GM19328 (cell line): Measurements from ENCODE around the gene ATOSA.

Experiments used
- ATAC-seq: cut with Tn5 transposase; IDR thresholded peaks from one replicate; pipeline ENCODE4 v1.9.1; 2021; ENCODE audit warnings: mild to moderate bottlenecking, moderate library complexity; ENCODE audit not compliant: unreplicated experiment

Gene ATOSA

DNA sequence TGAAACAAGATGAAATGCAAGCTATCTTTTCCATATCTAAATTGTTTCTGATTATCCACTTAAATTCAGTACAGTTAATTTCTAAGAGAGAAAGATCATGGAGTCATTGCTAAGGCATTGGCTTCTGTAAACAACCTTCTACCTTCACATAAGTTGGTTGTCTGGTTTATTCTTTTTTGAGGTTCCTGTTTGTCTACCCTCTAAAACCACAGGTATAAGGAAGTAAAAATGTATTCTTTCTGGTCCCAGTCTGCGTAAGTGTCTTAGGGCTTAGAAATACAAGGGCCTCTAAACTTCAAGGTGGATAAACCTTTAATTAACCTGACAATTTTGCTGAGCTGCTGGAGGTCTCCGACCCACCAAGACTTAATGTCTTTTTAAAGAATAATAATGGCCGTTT, 3.6 kb upstream of the ATOSA start:
- peak; percentile 24 for ATAC-seq

DNA sequence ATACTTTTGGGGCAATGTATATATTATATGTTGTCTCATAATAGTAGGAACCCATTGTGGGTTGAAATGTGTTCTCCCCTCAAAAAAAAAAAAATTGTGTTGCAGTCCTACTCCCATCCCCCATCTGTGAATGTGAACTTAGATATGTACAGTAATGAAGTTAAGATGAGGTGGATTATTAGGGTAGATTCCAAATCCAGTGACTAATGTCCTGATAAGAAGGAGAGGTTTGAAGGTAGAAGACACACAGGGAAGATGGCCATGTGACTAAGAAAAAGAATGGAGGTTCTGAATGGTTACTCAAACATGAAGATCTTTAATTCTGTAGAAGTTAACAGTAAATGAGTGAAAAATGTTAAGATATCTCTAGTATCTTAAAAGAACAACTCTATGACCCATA, 3.0 kb upstream of the ATOSA start:
- no peak for ATAC-seq

DNA sequence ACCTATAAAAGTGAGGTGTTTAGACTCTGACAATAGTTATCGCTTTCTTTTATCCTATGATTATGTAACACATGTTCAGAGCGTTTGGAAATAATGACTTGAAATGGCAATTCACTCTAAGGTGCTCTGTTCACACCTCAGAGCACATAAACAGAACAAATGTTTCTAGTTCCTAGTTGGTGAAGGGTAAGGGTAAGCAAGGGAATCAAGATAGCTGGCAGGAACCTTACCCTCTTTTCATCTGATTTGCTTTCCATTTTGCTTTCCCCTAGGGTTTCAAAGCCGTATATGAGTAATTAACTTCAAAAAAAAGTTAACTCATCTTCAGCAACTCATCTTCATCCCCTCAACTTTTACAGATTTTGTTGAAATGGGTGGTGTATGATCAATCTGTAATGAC, 2.3 kb upstream of the ATOSA start:
- no peak for ATAC-seq

DNA sequence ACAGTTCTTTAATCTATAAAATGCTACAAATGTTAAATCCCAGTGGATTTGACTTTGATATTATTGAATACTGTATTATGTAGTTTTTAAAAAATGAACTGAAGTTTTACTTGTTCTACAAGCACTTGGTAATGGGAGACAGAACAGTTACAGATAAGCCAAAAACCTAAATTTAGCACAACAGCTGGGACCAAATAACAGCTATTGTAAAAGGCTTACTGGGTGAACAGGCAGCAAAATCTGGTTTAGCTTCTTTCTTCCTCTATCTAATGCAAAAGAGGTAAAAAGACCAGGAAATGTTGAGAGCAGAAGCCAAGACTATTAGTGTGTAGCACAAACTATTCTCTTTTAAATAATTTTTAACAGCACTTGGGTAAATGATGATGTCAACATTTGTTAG, 1.6 kb upstream of the ATOSA start:
- ATAC-seq, result no peak

DNA sequence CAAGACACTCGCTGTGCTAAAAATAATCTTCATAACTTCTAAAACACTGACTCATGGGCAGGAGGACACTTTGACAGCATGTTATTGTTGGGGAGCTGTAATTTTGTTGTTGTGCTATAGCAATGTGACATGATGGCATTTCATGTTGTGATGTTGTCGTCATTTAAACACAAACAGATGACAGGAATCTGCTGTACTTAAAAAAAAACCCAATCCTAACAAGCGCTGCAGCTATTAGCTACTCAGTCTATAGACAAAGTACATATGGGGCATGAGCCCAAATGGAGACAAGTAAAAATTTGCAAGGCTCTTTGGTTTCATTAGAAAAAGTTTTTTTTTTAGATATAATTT, 828 bp upstream of the ATOSA start:
- no peak for ATAC-seq

DNA sequence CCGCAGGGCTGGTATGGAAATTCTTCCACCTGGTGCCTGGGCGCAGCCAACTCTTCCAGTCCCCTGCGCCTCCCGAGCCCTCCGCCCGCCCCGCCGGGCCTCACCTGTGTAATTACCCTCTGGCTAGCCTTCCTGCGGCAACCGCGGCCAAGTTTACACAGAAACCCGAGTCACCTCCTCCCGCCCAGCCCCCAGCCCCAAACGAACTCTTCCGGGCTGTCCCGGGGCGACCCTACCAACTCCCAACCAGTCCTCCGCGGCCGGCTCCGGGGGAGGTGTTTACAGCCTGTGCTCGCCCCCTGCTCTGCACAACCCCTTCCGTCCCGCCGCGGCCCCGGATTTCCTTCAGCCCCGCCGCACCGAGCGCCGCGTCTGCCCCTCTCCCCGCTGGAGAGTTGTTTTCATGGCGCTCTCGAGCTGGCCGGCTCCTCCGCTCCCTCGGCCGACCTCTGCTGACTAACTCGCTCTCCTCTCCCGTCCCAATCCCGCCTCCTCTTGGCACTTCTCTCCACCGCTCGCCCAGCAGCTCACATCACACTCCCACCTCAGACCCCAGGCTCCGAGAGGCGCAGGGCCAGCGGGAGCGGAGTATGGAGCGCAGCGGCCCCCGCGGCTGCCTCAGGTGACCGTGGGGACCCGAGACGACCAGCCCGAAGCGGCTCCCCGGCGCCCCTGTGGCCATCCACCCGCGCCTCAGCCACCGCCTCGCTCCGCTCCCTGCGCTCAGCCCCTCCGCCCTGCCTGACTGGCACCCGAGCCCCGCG, 538 bp downstream of the ATOSA start:
- ATAC-seq, result peak; percentile 20

DNA sequence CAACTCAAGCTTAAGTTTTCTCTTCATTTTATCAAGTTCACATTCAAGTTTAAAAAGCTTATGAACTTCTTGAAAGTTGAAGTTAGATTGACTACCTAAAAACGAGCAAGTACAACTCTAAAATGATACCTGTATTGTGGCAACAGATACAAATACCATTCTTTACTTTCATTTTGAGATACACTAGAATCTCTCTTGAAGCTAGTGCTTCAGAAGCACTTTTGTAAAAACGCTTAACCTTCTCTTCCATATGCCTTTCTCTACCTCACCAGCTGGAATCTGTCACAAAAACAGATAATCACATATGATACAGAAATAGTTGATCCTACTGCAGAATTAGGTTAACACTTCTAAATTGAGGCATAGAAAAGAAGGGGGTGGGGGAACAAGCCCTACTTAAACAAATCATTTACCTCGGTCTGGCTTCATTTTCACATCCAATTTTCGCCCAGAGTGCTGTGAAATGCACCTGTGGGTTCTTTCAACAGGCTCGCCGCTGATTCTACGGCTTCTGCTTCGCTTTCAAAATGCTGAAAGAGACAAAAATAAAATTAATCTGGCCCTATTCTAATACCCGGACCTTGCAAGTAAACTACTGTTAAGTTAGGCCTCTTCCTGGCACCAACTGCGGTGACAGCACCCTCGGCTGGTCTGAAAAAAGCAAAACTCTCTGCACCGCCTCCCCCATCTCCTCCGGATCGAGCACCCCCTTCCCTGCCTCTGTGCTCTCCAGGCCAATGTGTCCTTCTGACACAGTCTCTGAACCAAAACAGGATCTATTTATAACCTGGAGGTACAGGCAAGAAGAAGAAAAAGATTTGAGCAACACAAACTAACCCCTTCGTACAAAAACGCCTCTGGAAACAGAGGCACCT, 1.4 kb downstream of the ATOSA start:
- no peak for ATAC-seq

DNA sequence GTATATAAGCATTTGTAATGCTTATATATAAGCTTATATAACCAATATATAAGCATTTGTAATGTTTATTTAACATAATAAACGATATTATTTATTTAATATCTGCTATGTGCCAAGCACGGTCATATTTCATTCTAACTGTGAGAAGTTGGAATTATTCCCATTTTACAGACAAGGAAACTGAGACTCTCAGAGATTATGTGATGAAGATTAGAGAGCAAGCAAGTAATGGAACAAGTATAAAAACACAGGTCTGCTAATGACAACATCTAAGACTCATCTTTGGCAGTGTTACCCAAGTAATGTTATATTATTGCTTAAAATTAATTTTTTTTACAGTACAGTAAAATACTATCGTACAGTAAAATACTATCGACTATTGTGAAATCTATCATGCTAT, 4.4 kb downstream of the ATOSA start:
- no peak for ATAC-seq

DNA sequence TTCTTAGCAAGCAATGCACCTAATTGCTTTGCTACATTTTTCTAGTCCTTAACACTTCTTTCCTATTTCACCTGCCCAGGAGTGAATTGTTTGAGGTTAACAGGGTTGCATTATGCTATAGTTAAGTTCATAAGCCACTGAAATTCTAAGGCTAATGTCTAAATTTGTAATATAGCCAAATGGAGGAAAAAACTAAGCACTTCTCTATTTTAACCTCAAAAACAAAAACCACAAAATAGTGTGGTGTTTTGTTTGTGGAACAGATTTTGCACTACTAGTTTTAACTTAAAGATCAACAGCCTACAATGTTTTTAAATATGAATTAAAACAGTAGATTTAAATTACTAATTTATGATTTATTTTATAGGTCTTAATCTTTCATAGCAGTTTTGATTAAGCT, 5.5 kb downstream of the ATOSA start:
- ATAC-seq, result no peak

DNA sequence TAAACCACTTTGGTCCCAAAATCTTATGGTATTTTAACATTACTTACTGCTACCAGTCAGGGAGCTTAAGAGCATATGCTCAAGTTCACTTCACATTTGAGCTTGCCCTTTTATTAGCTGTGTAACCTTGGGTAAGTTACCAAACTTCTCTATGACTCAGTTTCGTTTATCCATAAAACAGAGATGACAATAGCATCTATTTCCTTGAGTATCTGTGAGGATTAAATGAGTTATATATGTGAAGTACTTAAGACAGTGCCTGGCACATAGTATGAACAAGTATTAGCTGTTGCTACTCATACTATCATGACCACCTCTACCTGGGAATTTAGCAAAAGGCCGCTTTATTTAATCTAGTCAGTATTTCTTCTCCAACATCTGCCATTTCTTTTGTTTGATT, 5.9 kb downstream of the ATOSA start:
- no peak for ATAC-seq

DNA sequence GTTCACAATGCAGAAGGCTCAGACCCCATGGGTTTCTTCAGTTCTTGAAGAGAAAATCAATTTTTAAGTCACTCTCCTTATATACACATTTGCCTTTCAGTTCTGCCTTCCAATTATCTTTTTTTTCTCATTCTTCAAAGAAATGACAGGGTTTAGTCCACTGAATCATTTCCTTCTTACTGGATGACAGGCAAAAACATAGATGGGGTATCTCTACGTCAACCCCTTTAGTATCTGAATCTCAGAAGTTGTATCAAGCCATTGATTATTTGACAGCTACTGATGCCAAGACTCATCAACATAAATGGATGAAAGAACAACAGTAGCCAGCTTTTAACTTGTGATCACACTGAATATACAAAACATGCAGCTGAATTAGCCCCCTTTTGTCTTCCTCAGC, 6.5 kb downstream of the ATOSA start:
- no peak for ATAC-seq

DNA sequence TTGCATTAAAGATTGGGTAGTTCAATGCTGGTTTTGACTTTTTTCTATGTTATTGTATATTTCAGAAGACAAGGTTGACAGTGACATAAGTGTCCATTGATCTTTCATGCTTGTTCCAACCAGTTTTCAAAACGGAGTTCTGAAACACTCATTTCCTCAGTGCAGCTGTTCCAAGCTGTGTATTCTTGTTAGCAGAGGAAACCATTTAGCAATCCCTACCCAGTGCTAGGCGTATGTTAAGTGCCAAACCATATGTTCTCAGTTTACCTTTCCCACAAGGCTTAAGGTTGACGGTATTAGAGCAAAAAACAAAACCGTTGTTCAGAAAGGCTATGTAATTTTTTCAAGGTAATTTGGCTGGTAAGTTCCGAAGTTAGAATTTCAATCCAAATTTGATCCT, 9.1 kb downstream of the ATOSA start:
- no peak for ATAC-seq

DNA sequence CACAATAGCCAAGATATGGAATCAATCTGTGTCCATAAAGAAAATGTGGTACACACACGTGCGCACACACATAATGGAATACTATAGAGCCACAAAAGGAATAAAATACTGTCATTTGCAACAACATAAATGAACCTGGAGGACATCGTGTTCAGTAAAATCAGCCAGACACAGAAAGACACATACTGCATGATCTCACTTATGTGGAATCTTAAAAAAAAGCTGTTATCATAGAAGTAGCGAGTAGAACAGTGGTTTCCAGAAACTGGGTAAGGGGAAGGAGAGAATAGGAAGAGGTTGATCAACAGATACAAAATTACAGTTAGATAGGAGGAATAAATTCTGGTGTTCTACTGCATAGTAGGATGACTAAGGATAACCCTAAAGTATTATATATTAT, 11.1 kb downstream of the ATOSA start:
- ATAC-seq, result no peak

DNA sequence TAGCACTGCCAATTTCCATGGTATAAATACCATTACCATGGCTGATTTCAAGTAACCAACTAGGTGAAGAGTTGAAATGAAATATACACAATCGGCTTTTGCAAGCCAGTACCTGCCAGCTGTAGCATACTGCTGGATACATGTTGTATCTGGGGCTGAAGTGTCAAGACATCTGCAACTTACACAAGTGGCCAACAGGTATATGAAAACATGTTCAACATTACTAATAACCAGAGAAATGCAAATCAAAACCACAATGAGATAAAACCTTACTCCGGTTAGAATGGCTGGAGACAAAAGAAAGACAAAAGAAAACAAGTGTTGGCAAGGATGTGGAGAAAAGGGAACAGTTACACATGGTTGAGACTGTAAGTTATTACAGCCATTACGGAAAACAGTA, 11.6 kb downstream of the ATOSA start:
- ATAC-seq, result peak; percentile 91

DNA sequence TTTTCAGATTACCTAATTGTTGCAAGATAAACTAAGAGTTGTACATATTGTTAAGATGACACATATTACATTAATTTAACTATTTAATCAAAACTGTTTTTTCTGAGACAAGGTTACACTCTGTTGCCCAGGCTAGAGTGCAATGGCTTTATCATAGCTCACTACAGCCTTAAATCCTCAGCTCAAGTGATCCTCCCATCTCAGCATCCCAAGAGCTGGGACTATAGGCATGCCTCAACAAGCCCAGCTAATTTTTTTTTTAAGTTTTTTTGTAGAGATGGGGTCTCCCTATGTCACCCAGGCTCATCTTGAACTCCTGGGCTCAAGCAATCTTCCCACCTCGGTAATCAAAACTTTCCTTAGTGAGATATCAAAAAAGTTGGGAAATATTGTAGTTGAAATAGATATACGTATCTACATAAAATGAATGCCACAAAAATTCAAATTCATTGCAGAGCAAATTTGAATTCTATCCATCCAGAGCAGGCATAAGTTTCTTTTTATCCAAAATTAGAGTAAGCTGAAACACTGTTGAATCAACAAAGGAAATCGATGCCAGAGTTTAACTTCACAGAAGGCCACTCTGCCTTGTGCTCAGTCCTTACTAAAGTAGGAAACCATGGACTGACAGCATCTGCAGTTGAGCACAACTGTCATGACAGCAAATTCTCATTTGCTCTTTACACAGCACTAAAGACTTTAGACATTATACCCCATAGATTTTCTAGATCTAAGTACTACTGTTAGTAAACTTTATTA, 15.5 kb downstream of the ATOSA start:
- no peak for ATAC-seq

DNA sequence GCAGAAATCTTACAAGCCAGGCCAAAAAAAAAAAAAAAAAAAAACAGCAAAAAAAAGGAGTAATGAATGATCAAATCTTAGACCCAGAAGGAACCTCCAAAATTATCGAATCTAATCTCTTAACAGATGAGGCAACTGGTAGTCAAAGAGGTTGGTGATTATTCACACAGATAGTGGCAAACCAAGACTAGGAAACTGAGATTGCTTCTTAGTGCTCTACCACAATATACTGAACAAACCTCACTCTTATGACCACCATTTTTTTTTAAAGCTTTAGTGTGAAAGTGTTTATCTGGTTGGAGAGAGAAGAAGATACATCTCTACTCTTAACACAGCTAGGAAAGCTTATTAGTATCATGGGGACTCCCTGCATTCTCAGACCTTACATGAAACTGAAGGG, 17.3 kb downstream of the ATOSA start:
- no peak for ATAC-seq

DNA sequence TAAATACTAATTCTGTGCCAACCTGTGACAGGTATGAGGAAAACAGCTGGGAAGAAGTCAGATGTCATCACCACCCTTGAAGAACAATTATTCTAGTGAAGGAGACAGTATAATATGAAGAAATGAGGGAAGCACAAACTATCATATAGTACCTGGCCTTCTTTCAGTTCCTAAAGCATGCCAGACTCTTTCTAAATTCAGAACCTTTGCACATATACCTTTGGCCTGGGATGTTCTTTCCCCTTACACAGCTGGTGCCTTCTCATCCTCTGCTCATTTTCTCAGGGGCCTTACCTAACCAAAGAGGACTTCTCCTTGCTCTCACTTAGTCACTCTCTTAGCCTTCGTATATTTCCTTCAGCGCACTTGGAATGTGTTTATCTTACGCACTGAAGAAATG, 19.0 kb downstream of the ATOSA start:
- ATAC-seq, result no peak

DNA sequence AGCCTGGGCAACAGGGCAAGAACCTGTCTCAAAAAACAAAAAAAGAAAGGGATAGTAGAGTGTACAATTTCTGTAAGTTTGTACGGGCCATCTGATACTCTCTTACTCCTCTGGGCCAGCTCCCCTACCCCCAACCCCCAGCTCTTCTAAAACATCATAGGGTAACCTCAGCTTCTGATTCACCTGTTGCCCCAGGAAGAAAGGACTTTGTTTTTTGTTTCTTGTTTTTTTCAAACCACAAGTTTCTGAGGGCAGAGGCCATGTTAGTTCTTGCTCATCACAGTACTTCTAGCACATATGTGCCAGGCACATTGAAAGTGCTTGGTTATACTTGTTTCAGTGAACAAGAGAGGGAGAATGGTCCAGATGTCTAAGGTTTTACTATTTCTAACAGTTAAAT, 20.2 kb downstream of the ATOSA start:
- peak; percentile 72 for ATAC-seq

DNA sequence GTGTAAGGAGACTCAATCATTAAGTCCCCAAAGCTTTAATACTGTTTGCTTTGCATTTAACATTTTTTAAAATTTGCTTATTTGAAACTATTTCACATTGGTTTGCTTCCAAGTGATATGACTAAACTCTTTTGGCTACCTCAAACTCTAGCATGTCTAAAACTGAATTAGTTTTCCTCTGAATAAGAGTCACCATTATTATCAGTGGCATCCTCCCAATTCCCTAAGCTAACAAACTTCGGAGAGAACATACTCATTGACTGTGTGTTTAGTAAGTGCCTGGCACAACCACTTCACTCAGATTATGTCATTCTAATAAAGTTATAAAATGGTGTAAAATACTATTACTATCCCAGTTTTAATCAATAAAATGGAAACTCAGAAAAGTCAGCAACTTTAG, 21.9 kb downstream of the ATOSA start:
- ATAC-seq, result no peak

DNA sequence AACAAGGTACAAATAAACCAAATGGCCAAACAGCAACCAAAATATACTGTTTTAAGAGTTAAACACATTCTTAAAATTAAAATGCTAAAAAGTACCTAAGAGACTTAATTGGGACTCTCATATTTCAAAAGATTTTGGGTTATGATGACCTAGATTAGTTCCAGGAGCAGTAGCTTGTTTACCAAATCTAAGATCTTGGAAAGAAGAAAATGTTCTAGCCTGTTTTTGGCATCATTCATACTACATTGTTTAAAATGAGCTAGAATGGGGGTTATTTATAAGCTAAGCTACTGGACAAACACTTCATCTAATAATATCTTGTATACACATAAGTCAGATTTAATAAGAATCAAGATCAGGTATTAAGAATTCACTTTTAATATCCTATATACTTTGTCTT, 22.8 kb downstream of the ATOSA start:
- no peak for ATAC-seq

DNA sequence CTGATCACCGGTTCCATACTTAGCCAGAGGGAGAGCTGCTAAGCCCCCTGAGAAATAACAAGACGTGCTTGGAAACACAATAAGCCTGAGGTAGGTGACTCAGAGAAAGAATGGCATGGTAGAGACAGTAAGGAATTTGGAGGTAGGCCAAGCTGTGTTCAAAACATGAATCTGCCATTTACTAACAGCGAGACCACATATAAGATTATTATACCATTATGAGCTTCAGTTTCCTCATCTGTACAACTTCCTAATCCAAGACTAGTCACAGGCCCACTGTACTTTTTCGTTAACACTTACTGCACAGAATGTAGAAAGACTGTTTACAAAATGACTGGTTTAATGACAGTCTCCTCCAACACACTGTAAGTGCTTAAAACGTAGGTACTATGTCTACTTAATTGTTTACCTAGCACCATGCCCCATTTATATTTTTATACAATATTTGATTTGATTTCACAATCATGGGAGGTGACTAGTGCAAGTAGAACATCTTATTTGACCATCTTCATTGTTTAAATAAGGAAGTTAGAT, 25.7 kb downstream of the ATOSA start:
- ATAC-seq, result no peak

DNA sequence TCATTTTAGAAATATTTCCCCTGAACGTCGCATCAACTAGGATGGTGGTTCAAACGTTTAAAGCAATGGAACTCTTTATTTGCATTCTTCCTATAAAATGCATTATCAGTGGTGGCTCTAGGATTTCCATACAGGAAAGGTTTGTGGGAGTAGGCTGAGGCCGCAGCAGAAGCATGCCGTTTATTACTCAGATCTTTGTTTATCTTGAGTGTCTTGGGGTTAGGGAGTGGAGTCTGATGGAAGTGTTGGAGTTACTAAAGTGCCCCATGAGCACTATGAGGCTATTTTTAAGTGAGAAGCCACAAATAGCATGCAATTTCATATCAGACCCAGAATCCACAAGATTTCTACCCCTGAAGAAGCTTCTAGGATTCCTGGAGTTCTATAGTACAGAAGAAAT, 26.2 kb downstream of the ATOSA start:
- ATAC-seq, result no peak
